ENCODE data around the gene RASGRF1. TPM values are rescaled to one million over a fixed set of nuclear protein-coding genes. Genes with fewer than 3 reads are reported as not detected.

The RASGRF1 gene
- total and polyA plus RNA-seq, 2 donors (not counting 1 experiment from before 2014, with no cell fraction given) = 0.09 TPM; not detected in 1

GRCh38 chr15:78923480-78924360, 166.9 kb downstream of the RASGRF1 start:
- no peak overlapping the region for H3K9ac ChIP-seq (ENCODE audit: insufficient read depth, low read length)
- no peak overlapping the region for H3K27ac ChIP-seq (ENCODE audit: insufficient read depth, low read length)
- no peak overlapping the region for H2AFZ ChIP-seq (ENCODE audit: low read length)
- no peaks in the 10 kb centered on the region for H3K79me2 ChIP-seq (ENCODE audit: control insufficient read depth, insufficient read depth, low read length)
- H4K20me1 ChIP-seq (ENCODE audit: control insufficient read depth, extremely low read depth, insufficient read depth, low read length) = no peaks in the 10 kb centered on the region
- H3K4me3 ChIP-seq (replicated peaks in 1 of 4; ENCODE audit: control extremely low read depth in 1 of 4, insufficient read depth in 1 of 4, low read depth in 3 of 4, low read length in 4 of 4) = no peak overlapping the region
- DNase-seq (ENCODE audit: low read depth in 2 of 2) = no peak
- no peak for TF ChIP-seq EZH2 (IDR thresholded peaks at IDR 0.05; ENCODE audit: low read length, missing control alignments)
- TF ChIP-seq CTCF (conservative IDR thresholded peaks at IDR 0.05 in 1 of 2, IDR thresholded peaks at IDR 0.05 in 1 of 2; ENCODE audit: low read depth in 1 of 2, low read length in 2 of 2) = no peak
- H3K27me3 ChIP-seq (ENCODE audit: control insufficient read depth, insufficient read depth, low read length) = no peaks in the 10 kb centered on the region
- no peaks in the 10 kb centered on the region for H3K4me1 ChIP-seq (ENCODE audit: control insufficient read depth, extremely low read depth, insufficient read depth, low read length)
- H3K4me2 ChIP-seq (ENCODE audit: extremely low read depth, insufficient read depth, low read length) = no peak overlapping the region
- no peaks in the 10 kb centered on the region for H3K9me3 ChIP-seq (ENCODE audit: control insufficient read depth, insufficient read depth, low read depth, low read length)
- H3K36me3 ChIP-seq (ENCODE audit: control insufficient read depth, insufficient read depth, low read length) = peaks cover 14% of the 10 kb centered on the region

- no peak for DNase-seq (ENCODE audit: low read depth in 2 of 2)
- Histone ChIP-seq H4K20me1 (ENCODE audit: control insufficient read depth, extremely low read depth, insufficient read depth, low read length) (no peaks in the 10 kb centered on the region), H3K4me2 (ENCODE audit: extremely low read depth, insufficient read depth, low read length) (no peak overlapping the region), H3K79me2 (ENCODE audit: control insufficient read depth, insufficient read depth, low read length) (no peaks in the 10 kb centered on the region), H3K9me3 (ENCODE audit: control insufficient read depth, insufficient read depth, low read depth, low read length) (no peaks in the 10 kb centered on the region), H3K27ac (ENCODE audit: insufficient read depth, low read length) (no peak overlapping the region), H3K4me1 (ENCODE audit: control insufficient read depth, extremely low read depth, insufficient read depth, low read length) (no peaks in the 10 kb centered on the region), H3K36me3 (ENCODE audit: control insufficient read depth, insufficient read depth, low read length) (peaks cover 15% of the 10 kb centered on the region), H3K27me3 (ENCODE audit: control insufficient read depth, insufficient read depth, low read length) (no peaks in the 10 kb centered on the region), H3K4me3 (replicated peaks in 1 of 4; ENCODE audit: control extremely low read depth in 1 of 4, insufficient read depth in 1 of 4, low read depth in 3 of 4, low read length in 4 of 4) (no peak overlapping the region), H2AFZ (ENCODE audit: low read length) (no peak overlapping the region), H3K9ac (ENCODE audit: insufficient read depth, low read length) (no peak overlapping the region)
- TF ChIP-seq EZH2 (IDR thresholded peaks at IDR 0.05; ENCODE audit: low read length, missing control alignments) (no peak), CTCF (conservative IDR thresholded peaks at IDR 0.05 in 1 of 2, IDR thresholded peaks at IDR 0.05 in 1 of 2; ENCODE audit: low read depth in 1 of 2, low read length in 2 of 2) (no peak)
Observed at GRCh38 chr15:78923015-78923414, 167.6 kb downstream of the RASGRF1 start.

- no peaks in the 10 kb centered on the region for H3K79me2 ChIP-seq (ENCODE audit: control insufficient read depth, insufficient read depth, low read length)
- H3K36me3 ChIP-seq (ENCODE audit: control insufficient read depth, insufficient read depth, low read length) = peaks cover 15% of the 10 kb centered on the region
- H2AFZ ChIP-seq (ENCODE audit: low read length) = no peak overlapping the region
- H3K9me3 ChIP-seq (ENCODE audit: control insufficient read depth, insufficient read depth, low read depth, low read length) = no peaks in the 10 kb centered on the region
- DNase-seq (ENCODE audit: low read depth in 2 of 2) = no peak
- TF ChIP-seq CTCF (conservative IDR thresholded peaks at IDR 0.05 in 1 of 2, IDR thresholded peaks at IDR 0.05 in 1 of 2; ENCODE audit: low read depth in 1 of 2, low read length in 2 of 2) = no peak
- no peak for TF ChIP-seq EZH2 (IDR thresholded peaks at IDR 0.05; ENCODE audit: low read length, missing control alignments)
- H3K27me3 ChIP-seq (ENCODE audit: control insufficient read depth, insufficient read depth, low read length) = no peaks in the 10 kb centered on the region
- no peak overlapping the region for H3K9ac ChIP-seq (ENCODE audit: insufficient read depth, low read length)
- H3K4me3 ChIP-seq (replicated peaks in 1 of 4; ENCODE audit: control extremely low read depth in 1 of 4, insufficient read depth in 1 of 4, low read depth in 3 of 4, low read length in 4 of 4) = no peak overlapping the region
- H3K4me1 ChIP-seq (ENCODE audit: control insufficient read depth, extremely low read depth, insufficient read depth, low read length) = no peaks in the 10 kb centered on the region
- no peak overlapping the region for H3K4me2 ChIP-seq (ENCODE audit: extremely low read depth, insufficient read depth, low read length)
- H4K20me1 ChIP-seq (ENCODE audit: control insufficient read depth, extremely low read depth, insufficient read depth, low read length) = no peaks in the 10 kb centered on the region
- H3K27ac ChIP-seq (ENCODE audit: insufficient read depth, low read length) = no peak overlapping the region
Observed at GRCh38 chr15:78922527-78922926, 168.1 kb downstream of the RASGRF1 start.
